AG08396 (cell line): ENCODE results near the gene H1-8.
A peak's percentile ranks its signal among the peaks of the same experiment; 100 is the strongest.

Source experiments
- DNase-seq: peaks from one replicate; pipeline ENCODE4 v3.0.0; 2012; ENCODE audit warnings: low spot score, mixed read lengths

Gene H1-8

GRCh38 chr3:129593595-129594339 is 50.8 kb downstream of the H1-8 start:
- no peak for DNase-seq

- DNase-seq: no peak
Measured at GRCh38 chr3:129594409-129594808, 51.4 kb downstream of the H1-8 start.

- DNase-seq: no peak
Measured at GRCh38 chr3:129594907-129595390, 52.0 kb downstream of the H1-8 start.

- DNase-seq: no peak
Measured at GRCh38 chr3:129595544-129596193, 52.7 kb downstream of the H1-8 start.

- peak; percentile 92 for DNase-seq
Measured at GRCh38 chr3:129596194-129597086, 53.5 kb downstream of the H1-8 start.

- DNase-seq: peak; percentile 73
Measured at GRCh38 chr3:129597087-129597999, 54.4 kb downstream of the H1-8 start.

- DNase-seq: no peak
Measured at GRCh38 chr3:129598000-129598381, 55.0 kb downstream of the H1-8 start.

GRCh38 chr3:129598484-129598883 is 55.5 kb downstream of the H1-8 start:
- DNase-seq: no peak

GRCh38 chr3:129599073-129599472 is 56.1 kb downstream of the H1-8 start:
- DNase-seq: no peak

- peak; percentile 70 for DNase-seq
Measured at GRCh38 chr3:129599607-129600006, 56.6 kb downstream of the H1-8 start.

- DNase-seq: no peak
Measured at GRCh38 chr3:129600348-129600747, 57.4 kb downstream of the H1-8 start.
